Measurements from ENCODE around the gene KCTD8. TPM values are rescaled to one million over a fixed set of nuclear protein-coding genes. Genes with fewer than 3 reads are reported as not detected.

The KCTD8 gene
- total RNA-seq, result not detected in 2 replicates

GRCh38 chr4:44448521-44449461 is at the start of gene KCTD8:
KCTD8 (minus strand) TSS chr4:44448809.

Other genes with a start within 250 kb of the KCTD8 start
- not detected in 2 replicates for gene YIPF7, start 202.8 kb upstream of the KCTD8 start, total RNA-seq
- 13.9 and 15.4 TPM in 2 replicates for gene GUF1, start 229.6 kb upstream of the KCTD8 start, total RNA-seq